GM10266 (cell line): ENCODE data around the gene ZNF605.

Experiments used
- DNase-seq: peaks from one replicate; pipeline ENCODE4 v3.0.0; 2012; ENCODE audit errors: extremely low spot score
- CTCF ChIP-seq: IDR thresholded peaks from 2 replicates; pipeline ENCODE4 v1.5.1; 2012; ENCODE audit warnings: mild to moderate bottlenecking, low read depth; ENCODE audit not compliant: control insufficient read depth, insufficient read depth; ENCODE audit errors: missing control alignments

Gene ZNF605

GRCh38 chr12:132936163-132936562 is 19.9 kb downstream of the ZNF605 start:
- no peak for DNase-seq

GRCh38 chr12:132926415-132926833 is 29.7 kb downstream of the ZNF605 start:
- no peak for DNase-seq
- TF ChIP-seq CTCF = no peak

More at GRCh38 chr12:132936163-132936562, 19.9 kb downstream of the ZNF605 start:
- no peak for TF ChIP-seq CTCF

GRCh38 chr12:132925597-132926414 is 30.3 kb downstream of the ZNF605 start:
- no peak for TF ChIP-seq CTCF
- DNase-seq = no peak

- no peak for TF ChIP-seq CTCF
Observed at GRCh38 chr12:132924356-132924755, 31.8 kb downstream of the ZNF605 start.

GRCh38 chr12:132923356-132923909 is 32.7 kb downstream of the ZNF605 start:
- DNase-seq = no peak
- TF ChIP-seq CTCF = no peak

More at GRCh38 chr12:132924356-132924755, 31.8 kb downstream of the ZNF605 start:
- no peak for DNase-seq

GRCh38 chr12:132922676-132923075 is 33.4 kb downstream of the ZNF605 start:
- DNase-seq = no peak
- TF ChIP-seq CTCF = no peak

GRCh38 chr12:132921685-132922084 is 34.4 kb downstream of the ZNF605 start:
- no peak for TF ChIP-seq CTCF
- no peak for DNase-seq
